ENCODE measurements around the gene SDK1.

Gene SDK1

GRCh38 chr7:3592401-3593134, 291.5 kb downstream of the SDK1 start:
- DNase-seq, result no peak

- DNase-seq, result no peak
Observed at GRCh38 chr7:3594901-3595300, 293.8 kb downstream of the SDK1 start.

- DNase-seq, result no peak
Observed at GRCh38 chr7:3598854-3599253, 297.8 kb downstream of the SDK1 start.

- no peak for DNase-seq
Observed at GRCh38 chr7:3605222-3605621, 304.2 kb downstream of the SDK1 start.

- DNase-seq, result no peak
Observed at GRCh38 chr7:3606436-3606835, 305.4 kb downstream of the SDK1 start.

GRCh38 chr7:3607847-3608246, 306.8 kb downstream of the SDK1 start:
- DNase-seq, result no peak

- no peak for DNase-seq
Observed at GRCh38 chr7:3616306-3616705, 315.3 kb downstream of the SDK1 start.

- DNase-seq, result no peak
Observed at GRCh38 chr7:3630081-3630480, 329.0 kb downstream of the SDK1 start.

- no peak for DNase-seq
Observed at GRCh38 chr7:3634396-3634795, 333.3 kb downstream of the SDK1 start.

GRCh38 chr7:3636131-3636860, 335.2 kb downstream of the SDK1 start:
- DNase-seq, result no peak

- no peak for DNase-seq
Observed at GRCh38 chr7:3639253-3639652, 338.2 kb downstream of the SDK1 start.

- DNase-seq, result no peak
Observed at GRCh38 chr7:3641582-3641981, 340.5 kb downstream of the SDK1 start.

- no peak for DNase-seq
Observed at GRCh38 chr7:3643091-3643490, 342.0 kb downstream of the SDK1 start.

GRCh38 chr7:3648276-3648675, 347.2 kb downstream of the SDK1 start:
- no peak for DNase-seq

- DNase-seq, result no peak
Observed at GRCh38 chr7:3649250-3649649, 348.2 kb downstream of the SDK1 start.

GRCh38 chr7:3649678-3650440, 348.8 kb downstream of the SDK1 start:
- DNase-seq, result no peak

GRCh38 chr7:3650844-3651243, 349.8 kb downstream of the SDK1 start:
- DNase-seq, result no peak

- DNase-seq, result no peak
Observed at GRCh38 chr7:3655635-3656034, 354.6 kb downstream of the SDK1 start.

GRCh38 chr7:3657206-3657605, 356.2 kb downstream of the SDK1 start:
- DNase-seq, result no peak

- no peak for DNase-seq
Observed at GRCh38 chr7:3668743-3669142, 367.7 kb downstream of the SDK1 start.

GRCh38 chr7:3670898-3671297, 369.8 kb downstream of the SDK1 start:
- no peak for DNase-seq

GRCh38 chr7:3673524-3673923, 372.5 kb downstream of the SDK1 start:
- DNase-seq, result peak; percentile 51

GRCh38 chr7:3678314-3678810, 377.3 kb downstream of the SDK1 start:
- DNase-seq, result no peak

All from activated CD4-positive, alpha-beta T cell treated with anti-CD3 and anti-CD28 coated beads, Interleukin-2, amount 50 U/mL, for 1 hour (primary cell).